K562 (cell line): ENCODE measurements around the gene TXNRD2. TPM values are rescaled to one million over a fixed set of nuclear protein-coding genes. Genes with fewer than 3 reads are reported as not detected.
A peak's percentile ranks its signal among the peaks of the same experiment; 100 is the strongest.

Experiments
- ARID3B ChIP-seq: fragments of 250-450 bp; sonication (Bioruptor Pico); IDR thresholded peaks from 2 replicates; pipeline ENCODE4 v1.4.0; 2020; ENCODE audit warnings: borderline replicate concordance
- ATF1 ChIP-seq, 2 experiments: fragments of 450-650 bp in 1 of 2; IDR thresholded peaks; 2 replicates each; pipeline ENCODE4 v1.6.1; 2016; ENCODE audit warnings: missing compliant biosample characterization in 1 of 2, missing genetic modification characterization in 1 of 2
- ATF2 ChIP-seq: sonication (generic); formaldehyde crosslinking; IDR thresholded peaks from 2 replicates; pipeline ENCODE4 v1.8.1; 2022; ENCODE audit warnings: missing genetic modification reagents
- CEBPZ ChIP-seq: fragments of 150-350 bp; IDR thresholded peaks from 2 replicates; pipeline ENCODE4 v1.6.1; 2014; ENCODE audit warnings: low read depth, mild to moderate bottlenecking, low read length, borderline replicate concordance
- DIDO1 ChIP-seq: fragments of 450-650 bp; IDR thresholded peaks from 2 replicates; pipeline ENCODE4 v1.6.1; 2016; ENCODE audit warnings: low read depth, missing biosample characterization, missing genetic modification characterization
- E2F1 ChIP-seq: sonication (generic); formaldehyde crosslinking; IDR thresholded peaks from 2 replicates; pipeline ENCODE4 v1.8.1; 2023; ENCODE audit warnings: mild to moderate bottlenecking, missing genetic modification reagents, moderate library complexity
- MCM5 ChIP-seq: fragments of 450-650 bp; IDR thresholded peaks from 2 replicates; pipeline ENCODE4 v1.6.1; 2016; ENCODE audit warnings: low read depth
- PHF8 ChIP-seq: fragments of 200-600 bp; sonication (generic); IDR thresholded peaks from 2 replicates; pipeline ENCODE4 v1.6.1; 2012; ENCODE audit warnings: mixed run types, mild to moderate bottlenecking, inconsistent platforms, low read length, moderate library complexity, borderline replicate concordance
- PRDM10 ChIP-seq: fragments of 450-650 bp; IDR thresholded peaks from 2 replicates; pipeline ENCODE4 v1.6.1; 2018; ENCODE audit not compliant: partially characterized antibody
- PREB ChIP-seq: sonication (generic); formaldehyde crosslinking; IDR thresholded peaks from 2 replicates; pipeline ENCODE4 v1.8.1; 2023; ENCODE audit warnings: mild to moderate bottlenecking, missing genetic modification reagents
- RBM25 ChIP-seq: fragments of 200-400 bp; formaldehyde crosslinking; IDR thresholded peaks from 2 replicates; pipeline ENCODE4 v1.6.1; 2018; ENCODE audit warnings: low read length, low read depth, moderate library complexity; ENCODE audit not compliant: severe bottlenecking
- SMARCA4 ChIP-seq: fragments of 450-650 bp; IDR thresholded peaks from 2 replicates; pipeline ENCODE4 v1.6.1; 2016
- SMARCE1 ChIP-seq: fragments of 450-650 bp; IDR thresholded peaks from 2 replicates; pipeline ENCODE4 v1.7.1; 2016; ENCODE audit warnings: mild to moderate bottlenecking
- polyA plus RNA-seq, 8 experiments: library from polyadenylated mRNA; depleted of rRNA in 4 of 8; stranded (reverse) in 5 of 8; unstranded in 3 of 8; fragments of >200 nt; fragmentation: Nextera tagmentation in 2 of 8; fragmentation: Illumina TruSeq in 1 of 8; extraction: Ambion mirVana in 2 of 8; extraction: Trizol in 1 of 8; gene quantifications; 2 replicates each; pipeline versions ENCODE4 v1.2.1 to v1.2.3, GENCODE V29; 2011 to 2014; ENCODE audit warnings: inconsistent platforms in 1 of 8, missing spikeins in 1 of 8
- total RNA-seq, 7 experiments: library from RNA; depleted of rRNA in 6 of 7; stranded (reverse); fragments of >200 nt in 6 of 7; fragmentation: Illumina TruSeq in 2 of 7; extraction: Trizol in 2 of 7; gene quantifications; 2 replicates each; pipeline versions ENCODE4 v1.2.1 to v1.2.3, GENCODE V29; 2011 to 2021; ENCODE audit warnings: low replicate concordance in 1 of 7

Gene TXNRD2
- total and polyA plus RNA-seq, 9 of the 15 experiments (the other 6 are each of a cell fraction or from before 2014, with no cell fraction given) = 3.3 to 80.2 (median 49.4) TPM

GRCh38 chr22:19885841-19886592 lies 55.6 kb downstream of the TXNRD2 start (continued):
- TF ChIP-seq ARID3B (CRISPR knock-in tag) (0 out of 2 replicates have a peak, but pooled peaks have one; percentile 15), ATF1 (CRISPR knock-in tag; IDR thresholded peaks at IDR 0.05) (no peak), ATF1 (tag; IDR thresholded peaks at IDR 0.05) (no peak), PREB (CRISPR knock-in tag) (no peak), SMARCE1 (no peak), PRDM10 (no peak), DIDO1 (tag) (no peak), E2F1 (CRISPR knock-in tag) (0 out of 2 replicates have a peak, but pooled peaks have one; percentile 49), ATF2 (CRISPR knock-in tag) (no peak), CEBPZ (no peak), SMARCA4 (no peak), RBM25 (no peak), PHF8 (0 out of 2 replicates have a peak, but pooled peaks have one; percentile 18), MCM5 (no peak)
